HG03196 (cell line): ENCODE data around the gene ARHGAP44.
"Not testable (repeated sequence)": the region's sequence is repeated elsewhere in the genome, so short reads cannot be mapped to it uniquely, and the experiment has no call there.

Experiments used
- ATAC-seq: cut with Tn5 transposase; IDR thresholded peaks from one replicate; pipeline ENCODE4 v1.9.1; 2021; ENCODE audit not compliant: unreplicated experiment

ARHGAP44 gene

GRCh38 chr17:12815642-12816141, 26.4 kb downstream of the ARHGAP44 start:
- ATAC-seq = peak; percentile 96

GRCh38 chr17:12821376-12821940, 32.2 kb downstream of the ARHGAP44 start:
- ATAC-seq = no peak

DNA sequence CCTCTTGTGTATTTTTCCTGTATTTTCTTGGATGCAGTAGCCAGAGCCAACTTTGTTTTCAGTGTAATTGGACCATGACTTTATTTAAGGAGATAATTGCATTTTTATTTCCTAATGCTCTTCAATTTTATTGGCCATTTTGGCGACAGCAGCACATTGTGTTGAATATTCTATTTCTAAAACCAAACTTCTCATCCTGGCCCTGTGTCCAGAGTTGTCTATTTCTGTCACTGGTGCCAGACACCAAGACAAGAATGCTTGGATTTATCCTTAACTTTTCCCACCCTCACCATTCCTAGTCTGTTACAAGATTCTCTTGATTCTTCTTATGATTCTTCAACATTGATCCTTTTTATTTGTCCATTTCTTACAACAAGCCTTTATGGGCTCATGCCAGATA, 37.1 kb downstream of the ARHGAP44 start:
- ATAC-seq = no peak

- ATAC-seq = no peak
These were observed 41.5 kb downstream of the ARHGAP44 start for GRCh38 chr17:12830777-12831247.

GRCh38 chr17:12831839-12832238, 42.5 kb downstream of the ARHGAP44 start:
- no peak for ATAC-seq

DNA sequence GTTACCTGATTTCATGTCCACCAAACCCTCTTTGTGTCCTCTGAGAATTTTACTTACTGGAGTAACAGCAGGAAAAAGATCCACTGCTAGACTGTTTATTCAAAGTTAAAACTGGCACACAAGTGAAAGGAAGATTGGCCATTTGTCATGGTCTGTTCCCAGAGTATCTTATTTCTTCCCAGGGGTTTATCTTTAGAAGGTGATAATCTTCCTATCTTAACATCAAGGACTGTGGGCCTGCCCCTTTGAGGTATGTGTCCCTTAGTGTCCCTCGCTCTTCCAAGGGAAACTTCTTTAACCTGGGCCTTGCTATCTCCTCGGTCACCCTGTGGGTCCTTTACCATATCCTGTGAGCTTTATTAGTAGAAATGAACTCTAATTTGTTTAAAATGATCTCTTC, 49.7 kb downstream of the ARHGAP44 start:
- no peak for ATAC-seq

DNA sequence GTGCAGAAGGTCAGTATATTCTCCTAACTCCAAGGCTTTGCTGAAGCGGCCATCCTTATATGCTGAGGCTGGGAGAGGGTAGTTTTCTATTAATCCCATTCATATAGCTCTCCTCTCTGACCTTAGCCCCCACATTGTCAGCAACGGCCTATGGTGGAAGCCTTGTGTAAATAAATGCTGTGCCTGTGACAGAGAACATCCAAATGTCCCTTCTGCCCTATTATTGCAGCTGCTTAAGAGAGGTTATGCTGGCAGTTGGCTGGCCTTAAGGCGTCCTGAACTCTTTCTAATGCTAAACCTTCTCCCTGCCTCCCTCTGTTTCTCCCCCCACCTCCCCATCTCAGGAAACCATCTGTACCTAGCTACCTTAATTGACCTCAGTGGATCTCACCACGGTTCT, 53.6 kb downstream of the ARHGAP44 start:
- ATAC-seq = no peak

- ATAC-seq = no peak
These were observed 61.7 kb downstream of the ARHGAP44 start for GRCh38 chr17:12850996-12851395.

DNA sequence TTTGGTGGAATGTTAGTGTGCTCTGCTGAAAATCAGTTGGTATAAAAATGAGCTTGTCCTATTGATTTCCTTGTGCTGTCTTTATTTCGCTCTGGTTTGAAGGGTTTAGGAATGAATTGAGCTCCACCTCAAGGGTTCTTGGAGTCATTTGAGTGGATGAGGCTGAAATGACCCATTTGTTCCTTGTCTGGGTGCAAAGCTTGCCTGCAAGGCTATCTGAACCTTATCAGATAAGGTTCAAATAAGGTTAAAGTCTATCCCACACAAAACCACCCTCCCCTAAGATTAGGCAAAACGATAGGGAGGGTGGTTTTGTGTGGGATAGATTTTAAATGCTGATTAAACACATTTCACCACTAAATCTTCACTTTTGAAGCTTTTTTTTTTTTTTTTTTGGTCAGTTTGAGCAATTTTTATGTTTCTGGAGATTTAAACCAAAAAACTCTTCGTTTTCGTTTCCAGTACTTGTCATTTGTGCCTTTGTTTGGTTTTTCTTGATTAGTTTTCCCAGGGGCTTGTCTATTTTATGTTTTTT, 62.7 kb downstream of the ARHGAP44 start:
- no peak for ATAC-seq

GRCh38 chr17:12853921-12854320, 64.6 kb downstream of the ARHGAP44 start:
- ATAC-seq = no peak

- no peak for ATAC-seq
These were observed 67.1 kb downstream of the ARHGAP44 start for GRCh38 chr17:12856416-12856815.

DNA sequence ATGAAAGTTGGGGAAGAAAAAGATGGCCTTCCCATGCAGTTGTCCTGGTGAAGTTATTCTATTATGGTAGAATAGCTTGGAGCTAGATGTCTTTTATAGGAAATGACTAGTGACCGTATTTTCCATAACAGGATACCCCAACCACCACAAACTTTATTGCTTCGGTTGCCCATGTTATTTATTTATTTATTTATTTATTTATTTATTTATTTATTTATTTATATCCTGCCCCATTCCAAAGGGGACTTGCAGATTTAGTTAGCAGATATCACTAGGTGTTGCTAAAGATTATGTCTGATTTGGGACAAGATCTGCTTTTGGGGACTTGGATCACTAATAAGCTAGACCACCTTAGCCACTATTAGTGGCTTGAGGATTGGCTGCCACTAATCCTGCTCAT, 68.3 kb downstream of the ARHGAP44 start:
- ATAC-seq = no peak

DNA sequence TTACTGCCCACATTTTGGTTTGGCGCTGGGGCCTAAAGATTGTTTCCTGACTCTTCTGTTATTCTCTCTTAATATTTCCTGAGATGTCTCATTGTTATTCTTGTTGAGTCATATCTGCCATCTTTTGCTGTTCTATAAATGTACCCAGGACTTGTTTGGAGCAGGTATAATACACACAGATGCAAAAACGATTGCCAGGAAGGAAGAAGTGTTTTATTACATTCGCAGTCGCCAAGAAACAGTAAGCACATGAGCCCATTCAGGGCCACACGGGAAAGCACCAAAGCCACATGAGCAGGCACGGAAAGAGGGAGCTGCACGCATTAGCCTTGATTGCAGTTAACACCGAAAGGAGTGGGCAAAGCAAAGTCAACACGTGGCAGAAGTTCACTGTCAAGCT, 70.2 kb downstream of the ARHGAP44 start:
- no peak for ATAC-seq

- ATAC-seq = no peak
These were observed 76.5 kb downstream of the ARHGAP44 start for GRCh38 chr17:12865769-12866168.

DNA sequence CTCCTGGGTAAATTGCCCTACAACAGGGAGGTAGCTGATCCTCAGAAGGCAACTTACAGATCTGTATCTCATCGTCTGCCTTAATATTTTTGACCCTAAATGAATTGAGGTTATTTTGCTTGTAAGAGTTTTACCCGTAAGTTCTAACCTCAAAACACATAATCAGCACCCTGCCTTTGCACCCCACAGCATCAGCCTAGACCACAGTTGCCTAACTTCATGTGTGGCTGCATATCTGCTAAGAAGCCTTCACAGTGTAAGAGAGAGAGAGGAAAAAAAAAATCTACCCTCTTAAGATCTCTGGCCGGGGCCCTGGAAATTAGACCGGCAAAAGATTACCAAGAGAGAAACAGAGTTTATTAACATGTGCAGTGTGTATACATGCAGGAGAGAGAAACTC, 76.9 kb downstream of the ARHGAP44 start:
- ATAC-seq = no peak

DNA sequence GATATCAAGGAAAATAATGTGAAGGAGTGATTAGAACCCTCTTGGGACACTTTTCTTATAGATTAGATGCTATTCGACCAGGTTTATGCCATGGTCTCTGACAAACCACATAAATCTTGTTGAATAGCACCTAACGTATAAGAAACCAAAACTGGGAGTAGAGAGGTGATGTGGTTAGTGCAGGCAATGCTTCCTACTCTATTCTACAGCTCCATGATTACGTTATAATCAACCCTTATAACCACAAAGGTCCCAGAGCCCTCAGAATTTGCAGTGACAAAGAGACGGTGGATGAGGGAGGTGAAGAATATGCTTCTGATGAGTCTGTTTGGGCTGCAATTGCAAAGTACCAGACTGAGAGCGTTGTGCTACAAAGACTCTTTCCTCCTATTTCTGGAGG, 78.4 kb downstream of the ARHGAP44 start:
- ATAC-seq = no peak

DNA sequence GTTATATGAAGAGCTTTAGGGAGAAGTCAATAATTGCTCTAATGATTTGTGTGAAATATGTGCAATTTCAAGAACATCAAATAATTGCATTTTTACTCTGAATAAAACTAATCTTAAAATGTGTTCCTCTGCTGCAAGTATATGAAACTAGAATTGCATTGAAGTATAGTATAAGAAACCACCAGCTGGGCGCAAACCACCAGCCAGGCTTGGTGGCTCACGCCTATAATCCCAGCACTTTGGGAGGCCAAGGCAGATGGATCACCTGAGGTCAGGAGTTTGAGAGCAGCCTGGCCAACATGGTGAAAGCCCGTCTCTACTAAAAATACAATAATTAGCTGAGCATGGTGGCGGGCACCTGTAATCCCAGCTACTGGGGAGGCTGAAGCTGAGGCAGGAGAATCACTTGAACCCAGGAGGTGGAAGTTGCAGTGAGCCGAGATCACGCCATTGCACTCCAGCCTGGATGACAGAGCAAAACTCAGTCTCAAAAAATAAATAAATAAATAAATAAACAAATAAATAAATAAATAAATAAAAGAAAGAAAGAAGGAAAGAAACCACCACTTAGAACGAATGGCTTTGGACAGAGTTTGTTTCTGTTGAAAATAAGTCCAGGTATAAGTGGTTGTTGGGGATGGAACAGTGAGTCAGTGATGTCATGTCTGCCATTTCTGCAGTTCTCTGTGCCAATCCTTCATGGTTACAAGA, 84.3 kb downstream of the ARHGAP44 start:
- not testable (repeated sequence) for ATAC-seq

- ATAC-seq = no peak
These were observed 88.8 kb downstream of the ARHGAP44 start for GRCh38 chr17:12877953-12878669.

DNA sequence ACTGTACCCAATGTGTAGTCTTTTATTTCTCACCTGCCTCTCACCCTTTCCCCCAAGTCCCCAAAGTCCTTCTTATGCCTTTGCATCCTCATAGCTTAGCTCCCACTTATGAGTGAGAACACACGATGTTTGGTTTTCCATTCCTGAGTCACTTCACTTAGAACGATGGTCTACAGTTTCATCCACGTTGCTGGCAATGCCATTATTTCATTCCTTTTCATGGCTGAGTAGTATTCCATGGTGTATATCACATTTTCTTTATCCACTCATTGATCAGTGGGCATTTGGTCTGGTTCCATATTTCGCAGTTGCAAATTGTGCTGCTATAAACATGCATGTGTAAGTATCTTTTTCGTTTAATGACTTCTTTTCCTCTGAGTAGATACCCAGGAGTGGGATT, 89.8 kb downstream of the ARHGAP44 start:
- not testable (repeated sequence) for ATAC-seq

- no peak for ATAC-seq
These were observed 94.2 kb downstream of the ARHGAP44 start for GRCh38 chr17:12883472-12883871.

DNA sequence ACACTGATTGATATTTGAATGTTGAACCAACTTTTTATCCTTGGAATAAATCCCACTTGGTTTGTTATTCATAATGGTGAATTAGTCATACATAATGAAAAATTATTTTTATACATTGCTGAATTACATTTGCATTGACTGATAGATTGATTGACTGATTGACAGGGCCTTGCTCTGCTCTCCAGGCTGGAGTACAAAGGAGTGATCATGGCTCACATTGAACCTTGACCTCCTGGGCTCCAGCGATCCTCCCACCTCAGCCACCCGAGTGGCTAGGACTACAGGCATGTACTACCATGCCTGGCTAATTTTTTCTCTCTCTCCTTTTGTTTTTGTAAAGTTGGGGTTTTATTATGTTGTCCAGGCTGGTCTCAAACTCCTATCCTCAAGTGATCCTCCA, 97.8 kb downstream of the ARHGAP44 start:
- no peak for ATAC-seq
